ENCODE data around the gene STXBP4.

Gene STXBP4

DNA sequence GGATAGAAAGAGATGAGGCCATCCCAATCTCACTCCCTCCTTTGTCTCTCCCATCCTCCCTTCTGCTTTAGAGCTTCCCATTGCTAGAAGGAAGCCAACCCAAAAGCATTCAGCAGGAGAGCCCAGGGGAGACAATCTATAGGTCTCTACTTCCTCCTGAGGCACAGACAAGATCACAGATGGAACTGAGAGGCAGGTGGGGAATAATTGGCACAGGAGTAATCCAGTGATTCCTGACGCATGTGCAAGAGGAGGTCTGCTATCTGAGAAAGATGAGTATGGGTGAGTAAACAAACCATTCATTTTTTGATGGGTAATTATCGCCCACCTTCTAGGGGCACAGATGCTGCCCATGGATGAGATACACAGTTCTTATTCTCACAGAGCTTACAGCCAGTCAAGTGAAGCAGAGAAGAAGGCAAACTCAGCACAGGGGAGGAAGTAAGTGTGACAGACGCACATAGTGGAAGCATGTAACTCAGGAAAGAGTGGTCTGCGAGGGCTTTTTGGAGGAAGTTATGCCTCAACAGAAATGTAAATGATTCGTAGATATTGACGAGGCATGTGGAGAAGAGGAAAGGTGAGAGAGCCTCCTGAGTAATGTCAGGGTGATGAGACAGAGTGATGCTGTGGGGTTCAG lies 207.3 kb downstream of the STXBP4 start:
- no peak for DNase-seq

DNA sequence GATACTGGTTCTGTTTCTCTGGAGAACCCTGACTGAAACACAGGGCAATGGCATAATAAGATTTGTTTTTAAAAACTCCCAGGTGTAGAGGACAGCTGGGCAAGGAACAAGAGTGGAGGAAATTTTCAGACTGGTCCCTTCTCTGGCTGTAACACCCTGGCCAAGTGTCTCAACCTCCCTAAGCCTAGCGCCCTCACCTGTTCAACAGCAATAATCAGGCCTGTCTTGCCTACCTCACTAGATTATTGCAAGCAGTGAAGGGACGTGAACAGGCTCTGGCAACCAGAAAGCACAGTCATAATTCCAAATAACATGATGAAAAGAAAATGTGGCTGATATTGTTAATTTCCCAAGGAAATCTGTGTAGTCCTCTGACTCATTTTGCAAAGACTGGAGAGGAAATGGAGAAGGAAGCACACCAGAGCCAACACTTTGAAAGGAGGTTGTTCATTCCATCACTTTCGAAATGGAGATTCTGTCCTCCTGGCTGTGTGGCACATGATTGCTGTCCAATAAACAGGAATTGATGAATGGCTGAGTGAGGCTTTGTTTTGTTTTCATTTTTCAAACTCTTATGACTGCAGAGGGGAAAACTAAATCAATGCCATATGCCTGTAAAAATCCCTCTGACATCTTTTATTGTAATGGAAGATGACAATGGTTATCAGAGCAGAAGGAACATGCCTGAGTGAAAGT lies 208.7 kb downstream of the STXBP4 start:
- no peak for DNase-seq

DNA sequence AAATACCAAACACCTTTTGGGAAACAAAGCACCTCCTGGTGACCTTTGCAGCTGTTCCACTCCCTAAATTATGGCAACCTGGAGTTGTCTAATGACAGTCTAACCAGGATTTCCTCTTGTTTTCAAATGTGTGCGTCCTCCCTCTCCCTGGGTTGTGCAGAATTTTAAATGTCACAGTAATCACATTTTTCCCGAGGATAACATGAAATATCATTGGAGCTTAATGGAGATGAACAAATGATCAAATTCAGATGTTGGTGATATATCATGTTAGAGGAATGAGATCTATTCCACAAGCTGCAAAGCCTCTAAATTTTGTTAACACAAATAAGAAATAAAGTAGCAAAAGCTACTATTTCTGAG lies 209.3 kb downstream of the STXBP4 start:
- no peak for DNase-seq

DNA sequence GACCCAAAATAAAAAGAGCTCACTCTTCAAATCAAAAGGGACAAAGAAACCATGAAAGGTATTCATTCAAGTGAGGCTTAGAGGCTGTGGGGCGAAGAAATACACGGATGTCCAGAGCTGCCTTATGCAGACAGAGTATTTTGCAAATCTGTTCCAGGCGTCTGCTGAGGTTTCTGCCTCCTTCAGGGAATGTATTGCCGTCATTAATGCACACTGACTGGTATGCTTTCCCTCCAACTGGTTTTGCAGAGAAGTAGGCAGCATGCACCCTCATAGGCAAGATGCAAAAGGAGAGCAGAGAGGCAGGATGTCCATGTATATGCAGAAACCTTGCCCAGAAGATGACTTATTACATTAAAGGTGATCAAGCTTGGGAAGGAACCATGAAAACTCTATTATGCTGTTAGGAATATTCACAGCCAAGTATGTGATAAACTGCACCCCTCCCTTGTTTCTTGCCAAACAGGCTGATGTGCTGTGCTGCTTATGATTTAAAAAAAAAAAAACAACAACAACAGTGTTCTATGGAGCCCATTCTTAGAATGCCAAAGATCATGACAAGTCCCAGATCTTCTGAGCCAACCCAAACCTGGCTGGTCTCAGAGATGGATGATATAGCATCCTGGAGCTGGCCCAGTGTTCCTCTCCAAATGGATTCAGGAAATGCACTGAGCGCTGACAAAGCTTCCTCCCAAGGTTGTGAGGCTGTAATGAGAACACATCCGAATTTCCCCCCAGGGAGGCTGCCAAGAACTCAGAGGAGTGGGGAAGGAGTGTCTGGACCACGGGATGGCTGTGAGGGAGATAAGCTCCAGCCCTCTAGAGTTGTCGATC lies 218.6 kb downstream of the STXBP4 start:
- DNase-seq = no peak

DNA sequence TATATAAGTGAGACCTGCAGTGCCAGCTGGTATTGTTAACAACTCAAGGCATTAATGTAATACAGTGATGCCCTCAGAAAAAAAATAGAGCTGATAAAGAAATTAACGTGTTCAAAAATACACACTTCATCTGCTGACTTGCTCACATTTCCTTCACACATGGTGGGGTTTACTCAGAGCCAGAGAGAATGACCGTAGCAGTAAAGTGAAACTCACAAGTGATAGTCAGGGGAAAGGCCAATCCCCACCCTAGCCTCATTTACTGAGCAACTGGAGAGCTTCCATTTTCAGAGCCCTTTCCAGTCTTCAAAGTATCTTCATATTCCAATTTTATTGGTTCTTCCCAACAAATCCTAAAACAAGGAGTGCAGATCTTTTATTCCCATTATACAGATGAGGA lies 222.2 kb downstream of the STXBP4 start:
- no peak for DNase-seq

DNA sequence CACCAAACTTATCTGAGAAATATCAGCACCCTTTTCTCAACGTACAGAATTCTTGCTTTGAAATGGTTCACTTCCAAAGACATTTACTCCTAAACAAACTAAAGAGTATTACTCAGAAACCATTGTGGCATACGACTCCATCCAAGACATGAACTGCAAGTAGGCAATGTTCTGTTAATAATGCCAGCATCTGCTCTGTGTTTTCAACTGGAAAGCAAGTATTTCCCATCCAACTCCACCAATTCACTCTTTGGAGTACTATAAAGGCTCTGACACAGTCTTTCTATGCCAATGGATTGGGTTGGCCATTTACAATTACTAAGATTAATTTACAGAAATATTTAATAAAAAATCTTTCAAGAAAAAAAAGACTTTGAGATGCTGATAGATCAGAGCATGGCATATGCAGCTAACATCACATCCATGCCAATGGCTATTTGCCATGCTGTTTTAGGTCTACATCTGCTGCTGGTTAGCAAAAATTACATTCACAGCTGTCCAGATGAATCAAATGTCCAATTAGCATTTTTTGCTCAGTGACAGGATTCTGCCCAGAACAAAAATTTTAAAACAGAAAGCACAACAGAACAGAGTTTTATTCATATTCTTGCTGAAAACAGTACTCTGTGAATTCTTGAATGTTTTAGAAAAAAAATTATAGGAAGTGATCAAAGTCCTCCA lies 230.3 kb downstream of the STXBP4 start:
- no peak for DNase-seq

DNA sequence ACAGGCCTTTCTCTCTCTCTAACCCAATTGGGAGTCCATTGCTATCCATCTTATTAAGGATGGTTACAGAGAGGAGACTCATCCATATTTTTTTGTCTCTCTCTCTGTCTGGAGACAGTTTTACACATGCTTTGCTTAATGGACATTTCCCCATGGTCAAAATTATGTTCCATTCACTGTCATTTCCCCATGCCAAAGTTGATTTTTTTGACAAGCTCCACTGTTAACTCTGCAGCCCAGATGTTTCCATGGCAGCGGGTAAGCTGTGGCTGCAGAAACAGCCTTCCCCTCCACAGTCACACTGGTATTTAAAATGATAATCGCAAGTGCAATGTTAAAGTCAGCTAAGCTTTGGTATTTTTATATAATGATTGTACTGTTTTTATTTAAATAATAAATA lies 232.3 kb downstream of the STXBP4 start:
- DNase-seq = no peak

DNA sequence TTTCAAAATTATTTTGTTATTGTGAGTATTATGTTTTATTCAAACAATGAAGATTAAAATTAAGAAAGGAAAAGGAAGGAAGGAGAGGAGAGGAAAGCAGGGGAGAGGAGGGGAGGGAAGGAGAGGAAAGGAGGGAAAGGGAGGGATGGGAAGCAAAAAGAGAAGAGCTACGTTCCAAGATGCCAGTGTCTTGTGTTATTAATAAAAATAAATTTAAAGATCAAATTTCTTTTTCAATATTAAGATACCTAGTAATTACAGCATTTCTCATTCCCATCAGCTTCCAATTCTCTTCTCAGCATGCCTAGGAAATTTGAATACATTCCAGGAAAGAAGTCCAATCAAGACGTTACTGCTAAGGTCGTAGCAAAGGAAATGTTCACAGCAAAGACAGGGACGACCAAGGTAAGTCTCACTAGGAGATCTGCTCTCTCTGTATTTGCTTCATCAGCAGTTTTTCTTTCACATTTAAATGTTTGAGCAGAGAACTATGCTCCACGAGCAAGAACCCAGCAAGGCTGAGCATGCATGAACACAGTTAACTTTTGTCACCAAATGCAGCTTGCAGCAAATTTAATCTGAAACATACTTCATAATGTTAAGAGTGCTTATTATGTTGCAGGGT lies 232.9 kb downstream of the STXBP4 start:
- no peak for DNase-seq

DNA sequence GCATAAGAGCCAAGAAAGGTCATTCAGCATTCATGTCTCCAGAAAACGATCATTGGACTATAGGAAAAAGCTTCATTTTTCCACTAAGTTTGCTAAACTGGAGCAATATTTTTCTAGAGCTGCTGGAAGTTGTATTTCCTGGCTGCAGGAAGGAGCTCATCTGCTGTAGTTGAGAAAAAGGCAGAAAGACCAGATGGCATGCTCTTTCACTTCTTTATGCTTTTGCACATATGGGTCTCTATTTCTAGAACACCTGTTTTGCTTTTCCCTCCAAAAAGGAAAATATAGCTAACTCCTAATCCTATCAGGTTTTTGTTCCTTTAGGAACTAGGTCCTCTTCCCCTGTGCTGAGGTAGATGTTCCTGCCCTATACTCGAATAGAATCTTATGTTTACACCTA lies 234.3 kb downstream of the STXBP4 start:
- DNase-seq = no peak

DNA sequence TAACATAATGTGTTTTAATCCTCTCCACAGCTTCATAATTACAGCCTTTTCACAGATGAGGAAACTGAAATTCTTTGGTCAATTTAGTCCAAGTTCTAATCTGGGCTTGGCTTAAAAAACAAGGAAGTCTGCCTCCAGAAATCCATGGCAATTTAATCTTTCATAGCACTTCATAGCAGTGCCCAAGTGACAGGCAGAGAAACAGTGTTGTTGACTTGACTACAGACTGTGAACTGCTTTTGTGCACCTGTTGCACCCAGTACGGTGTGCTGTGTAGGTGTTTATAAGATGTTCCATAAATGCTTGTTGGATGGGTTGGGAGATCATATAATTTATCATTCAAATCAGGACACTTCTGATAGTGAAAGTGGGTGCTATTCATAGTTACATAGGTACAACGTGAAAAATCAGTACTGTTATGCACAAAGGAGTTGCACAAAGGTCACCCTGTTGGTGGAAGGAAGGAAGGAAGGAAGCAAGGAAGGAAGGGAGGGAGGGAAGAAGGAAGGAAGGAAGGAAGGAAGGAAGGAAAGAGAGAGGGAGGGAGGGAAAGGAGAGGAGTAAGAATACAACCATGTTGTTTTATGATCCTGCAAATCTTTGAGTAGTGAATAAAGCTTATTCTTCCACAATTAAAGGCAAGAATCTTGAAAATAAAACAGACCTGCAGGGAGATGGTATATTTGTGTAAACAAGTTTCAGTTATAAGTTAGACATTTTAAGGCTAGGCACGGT lies 239.7 kb downstream of the STXBP4 start:
- DNase-seq = no peak

DNA sequence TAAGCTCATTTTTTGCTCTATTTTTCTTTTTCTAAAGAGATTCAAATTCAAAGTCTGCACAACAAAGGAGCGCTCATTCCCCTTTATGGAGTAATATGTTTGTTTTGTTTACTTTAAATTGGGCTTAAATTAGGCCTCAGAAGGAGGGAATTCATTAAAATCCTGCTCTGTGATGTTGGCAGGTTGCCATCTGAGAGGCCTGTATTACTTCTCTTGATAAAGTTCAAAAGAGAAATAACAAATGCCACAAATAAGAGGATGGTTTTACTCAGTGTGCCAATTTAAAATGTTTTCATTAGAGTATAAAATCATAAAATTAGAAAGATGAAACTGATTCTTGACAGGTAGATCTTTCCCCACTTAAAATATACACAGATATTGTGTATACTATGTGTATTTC lies 241.7 kb downstream of the STXBP4 start:
- no peak for DNase-seq

DNA sequence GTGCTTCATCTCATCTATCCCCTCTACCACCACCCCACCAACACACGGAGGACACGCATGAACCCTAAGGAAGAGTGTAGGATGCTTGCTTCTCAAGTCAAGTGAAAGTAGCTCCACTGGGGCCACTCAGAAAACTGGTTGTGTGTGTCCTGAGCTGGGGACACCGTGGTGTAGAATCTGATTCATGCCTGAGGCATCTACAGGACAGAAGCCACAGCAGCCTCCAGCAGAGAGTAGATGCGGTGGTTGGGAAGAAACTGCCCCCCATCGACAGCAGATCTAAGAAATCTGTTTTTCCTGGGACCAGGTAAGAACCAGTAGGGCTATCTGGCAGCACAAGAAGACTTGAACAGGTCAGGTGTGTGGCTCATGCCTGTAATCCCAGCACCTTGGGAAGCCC lies 244.3 kb downstream of the STXBP4 start:
- no peak for DNase-seq

DNA sequence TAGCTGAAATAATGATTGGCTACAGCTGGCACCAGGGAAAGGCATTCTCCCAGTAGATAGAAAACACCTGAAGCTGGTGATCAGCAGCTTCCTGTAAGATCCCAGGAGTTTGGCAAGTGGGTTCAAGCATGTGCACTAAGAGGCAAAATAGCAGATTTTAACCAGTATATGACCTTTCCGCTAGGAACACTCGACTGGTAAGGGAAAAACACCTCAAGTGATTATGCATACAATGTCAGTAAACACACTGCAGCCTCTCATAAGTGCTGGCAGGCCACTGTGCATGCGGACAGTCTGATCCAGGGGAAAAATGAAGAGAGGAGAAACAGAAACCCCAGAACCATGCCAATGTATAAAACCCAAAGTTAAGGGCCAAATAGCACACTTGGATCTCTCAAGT lies 247.1 kb downstream of the STXBP4 start:
- DNase-seq = no peak

DNA sequence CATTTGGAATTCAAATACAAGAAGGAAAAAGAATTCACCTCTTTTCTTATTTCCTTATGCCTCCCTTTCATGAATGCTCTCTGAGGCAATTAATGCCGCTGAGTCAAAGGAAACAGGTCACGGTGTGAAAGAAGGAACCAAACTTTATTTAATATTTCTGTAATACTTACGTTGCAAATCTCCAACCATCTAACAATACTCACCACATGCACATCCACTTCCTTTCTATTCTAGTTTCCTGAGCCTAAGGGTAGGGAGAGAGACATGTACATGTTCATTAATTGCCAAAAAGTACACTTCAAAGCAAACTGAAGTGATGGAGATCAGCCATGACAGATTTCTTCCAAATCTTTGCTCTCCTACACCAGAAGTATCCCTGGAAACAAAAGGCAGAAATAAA lies 248.3 kb downstream of the STXBP4 start:
- DNase-seq = no peak

DNA sequence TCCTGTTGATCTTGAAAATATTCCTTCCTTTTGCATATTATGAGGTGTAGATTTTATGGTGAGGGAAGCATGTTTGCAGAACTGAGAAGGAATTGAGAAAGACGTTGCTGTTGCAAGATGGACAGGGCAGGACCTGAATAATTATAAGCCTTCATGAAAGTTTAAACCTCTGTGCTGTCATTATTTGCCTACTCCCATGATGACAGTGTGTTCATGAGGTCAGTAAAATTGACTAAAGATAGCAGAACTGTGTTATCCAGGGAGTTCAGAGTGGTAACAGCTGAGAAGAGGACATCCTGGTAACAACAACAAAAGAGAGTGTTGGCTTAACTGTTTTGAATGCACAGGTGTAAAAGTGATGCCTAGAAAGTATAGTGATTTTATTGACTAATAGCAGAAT lies 250.9 kb downstream of the STXBP4 start:
- DNase-seq = no peak

DNA sequence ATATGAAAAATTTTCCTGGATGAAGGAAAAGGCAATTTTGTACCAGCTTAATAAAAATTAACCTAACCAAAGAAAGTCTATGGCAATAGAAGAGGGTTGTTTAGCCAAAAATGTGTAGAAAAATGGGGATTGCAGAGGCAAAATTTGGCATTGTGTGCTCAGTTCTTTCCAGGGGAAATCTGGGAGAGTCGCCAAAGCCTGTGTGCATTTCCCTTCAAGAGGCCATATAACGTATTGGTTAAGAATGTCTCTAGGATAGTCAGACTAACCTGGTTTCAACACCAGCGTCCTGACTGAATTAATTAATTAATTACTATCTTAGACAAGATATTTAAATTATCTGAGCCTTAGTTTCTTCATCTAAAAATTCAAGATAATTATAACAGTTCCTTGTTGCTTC lies 251.4 kb downstream of the STXBP4 start:
- DNase-seq = no peak
